Activated T-cell treated with anti-CD3 and anti-CD28 coated beads for 4 hours (primary cell): ENCODE data around the gene APP.
A peak's percentile ranks its signal among the peaks of the same experiment; 100 is the strongest.

Source experiments
- DNase-seq: peaks from one replicate; pipeline ENCODE4 v3.0.0-alpha.2; 2020

Gene APP

DNA sequence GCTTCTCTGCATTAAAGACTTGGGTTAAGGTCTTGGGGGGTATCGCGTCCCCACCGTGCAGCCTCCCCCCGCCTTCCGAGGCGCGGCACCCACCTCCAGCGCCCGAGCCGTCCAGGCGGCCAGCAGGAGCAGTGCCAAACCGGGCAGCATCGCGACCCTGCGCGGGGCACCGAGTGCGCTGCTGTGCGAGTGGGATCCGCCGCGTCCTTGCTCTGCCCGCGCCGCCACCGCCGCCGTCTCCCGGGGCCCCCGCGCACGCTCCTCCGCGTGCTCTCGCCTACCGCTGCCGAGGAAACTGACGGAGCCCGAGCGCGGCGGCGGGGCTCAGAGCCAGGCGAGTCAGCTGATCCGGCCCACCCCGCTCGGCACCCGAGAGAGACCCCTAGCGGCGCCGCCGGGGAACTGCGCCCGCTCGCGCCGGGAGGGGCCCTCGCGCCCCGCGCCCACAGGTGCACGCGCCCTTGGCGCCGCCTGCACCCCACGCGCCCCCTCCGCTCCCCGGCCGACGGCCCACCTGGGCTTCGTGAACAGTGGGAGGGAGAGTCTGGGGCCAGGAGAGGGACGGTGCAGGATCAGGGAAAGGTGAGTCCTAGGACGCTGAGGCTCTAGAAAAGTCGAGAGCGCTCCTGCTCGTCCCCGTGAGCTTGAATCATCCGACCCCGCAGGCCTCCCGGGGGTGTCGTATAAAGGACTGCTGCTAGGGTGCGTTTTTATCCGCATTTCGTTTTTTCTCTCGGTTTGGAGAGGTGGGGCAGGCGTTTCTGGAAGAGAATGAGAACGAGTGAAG, at the start of gene APP:
Gene APP, minus strand, starts transcription at position 300 of the 787 bp plus-strand sequence. Its CDS starts 150 bp downstream, at position 150.
- peak; percentile 87 for DNase-seq

DNA sequence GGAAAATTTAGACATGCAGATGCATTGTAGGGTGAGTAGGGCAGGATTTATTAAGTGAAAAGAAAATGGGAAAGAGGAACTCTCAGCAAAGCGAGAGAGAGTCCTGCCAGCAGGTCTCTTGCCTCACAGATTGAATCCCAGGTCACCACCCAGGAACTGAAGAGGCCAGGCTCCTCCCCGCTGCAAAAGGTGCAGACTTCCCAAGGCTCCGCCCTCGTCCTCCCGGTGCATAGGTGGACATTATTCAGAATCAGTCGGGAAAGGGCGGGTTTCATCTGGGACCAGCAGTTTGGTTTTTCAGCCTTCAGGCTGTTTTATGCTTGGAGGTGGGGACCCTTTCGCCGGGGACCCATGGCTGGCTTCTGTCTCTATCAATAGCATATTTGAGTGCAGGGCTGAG, 41.6 kb upstream of the APP start:
- no peak for DNase-seq

DNA sequence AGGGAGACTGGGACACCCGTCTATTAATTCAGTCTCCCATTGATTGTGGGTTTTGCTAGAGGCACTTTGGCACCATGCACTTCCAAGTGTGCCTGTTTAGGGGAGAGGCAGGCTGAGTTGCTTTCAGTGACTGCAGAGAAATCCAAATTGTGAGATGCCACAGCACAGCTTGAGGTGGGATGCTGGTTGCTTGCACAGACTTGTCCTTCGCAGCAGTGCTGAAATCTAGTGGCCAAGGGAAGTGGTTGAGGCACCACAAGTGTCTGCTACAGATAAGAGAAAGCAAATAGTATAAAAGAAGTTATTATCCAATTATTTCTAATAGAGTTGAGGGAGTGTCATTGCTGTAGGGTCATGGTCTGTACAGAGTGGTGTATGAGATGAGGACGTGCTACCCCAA, 40.0 kb upstream of the APP start:
- no peak for DNase-seq

DNA sequence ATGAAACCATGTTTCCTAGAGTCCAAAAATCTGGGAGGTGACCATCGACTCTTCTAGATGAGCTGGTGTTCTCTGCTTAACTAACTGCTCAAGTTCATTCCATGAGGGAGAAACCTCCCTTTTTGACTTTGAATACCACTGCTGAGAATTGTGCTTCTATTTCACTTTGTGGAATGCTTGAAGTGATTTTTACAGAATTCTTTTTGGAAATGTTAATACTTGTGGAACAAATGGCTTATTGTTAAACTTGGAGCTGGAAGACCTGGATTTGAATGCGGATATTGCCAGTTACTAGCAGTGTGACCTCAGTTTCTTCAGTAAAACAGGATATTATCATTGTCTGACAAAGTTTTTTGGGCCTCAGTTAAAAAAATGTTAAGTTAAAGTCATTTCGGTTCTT, 36.5 kb upstream of the APP start:
- no peak for DNase-seq

DNA sequence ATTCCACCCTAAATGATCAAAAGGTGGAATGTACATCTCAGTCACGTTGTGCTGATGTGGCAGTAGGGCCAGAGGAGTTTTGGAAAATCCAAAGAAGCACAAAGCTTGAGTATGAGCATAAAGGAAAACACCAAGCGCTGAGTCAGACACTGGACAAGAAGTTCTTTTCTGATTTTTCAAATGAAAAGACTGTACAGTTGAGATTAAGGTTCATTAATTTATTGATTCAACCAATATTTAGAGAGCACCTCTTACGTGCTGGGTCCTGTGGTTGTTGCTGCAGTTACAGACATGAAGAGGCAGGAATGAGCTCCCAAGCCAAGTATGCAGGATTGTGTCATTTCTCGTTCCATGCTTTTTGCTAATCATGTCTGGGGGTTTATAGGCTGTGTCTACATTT, 28.9 kb upstream of the APP start:
- no peak for DNase-seq

DNA sequence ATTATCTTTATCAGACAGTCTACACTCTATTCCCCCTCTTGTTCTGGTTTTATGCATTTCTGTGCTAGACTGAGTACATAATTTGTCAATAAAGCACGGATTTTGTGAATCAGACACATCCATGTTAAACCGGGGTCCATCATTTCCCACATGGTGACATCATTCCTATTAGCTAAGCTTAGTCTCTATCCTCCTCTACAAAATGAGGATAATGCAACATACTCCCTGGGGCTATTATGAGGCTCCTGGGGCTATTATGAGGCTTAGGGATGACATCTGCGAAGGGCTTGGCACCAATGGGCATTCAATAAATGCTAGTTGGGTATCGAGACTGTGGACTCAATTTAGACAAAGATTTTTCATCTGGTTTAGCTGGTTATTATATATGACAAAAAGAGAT, 25.1 kb upstream of the APP start:
- DNase-seq, result no peak

DNA sequence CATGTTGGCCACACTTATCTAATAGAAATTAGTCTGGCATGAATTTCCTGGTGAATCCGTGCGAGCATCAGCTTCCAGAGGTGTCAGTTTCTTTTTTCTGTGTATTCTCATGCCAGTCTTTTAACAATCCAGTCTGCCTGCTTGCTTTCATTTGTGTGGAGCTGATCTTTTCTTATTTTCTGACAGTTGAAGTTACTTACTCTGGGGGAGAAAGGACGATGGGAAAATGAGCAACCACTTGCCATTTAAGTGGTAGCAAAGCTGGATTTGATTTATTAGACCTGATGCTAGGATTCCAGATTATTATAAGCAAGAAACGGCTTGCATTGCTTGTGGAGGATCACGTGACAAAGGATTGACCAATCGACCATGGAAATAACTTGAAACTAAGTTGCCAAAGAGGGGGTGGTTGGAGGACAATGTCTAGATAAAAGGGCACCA, 24.3 kb upstream of the APP start:
- DNase-seq, result no peak

DNA sequence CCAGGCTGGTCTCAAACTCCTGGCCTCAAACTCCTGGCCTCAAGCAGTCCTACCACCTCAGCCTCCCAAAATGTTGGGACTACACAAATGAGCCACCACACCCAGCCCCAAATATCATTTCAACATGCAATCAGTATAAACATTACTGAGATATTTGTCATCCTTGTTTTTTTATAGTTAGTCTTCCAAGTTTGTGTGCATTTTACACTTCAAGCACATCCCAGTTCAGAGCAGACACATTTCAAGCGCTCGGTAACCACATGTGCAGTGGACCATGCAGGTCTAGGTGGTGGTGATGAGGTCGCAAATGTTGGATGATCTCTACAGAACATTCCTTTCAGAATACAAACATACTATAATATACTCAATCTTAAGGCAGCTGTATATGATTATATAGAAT, 23.8 kb upstream of the APP start:
- no peak for DNase-seq

DNA sequence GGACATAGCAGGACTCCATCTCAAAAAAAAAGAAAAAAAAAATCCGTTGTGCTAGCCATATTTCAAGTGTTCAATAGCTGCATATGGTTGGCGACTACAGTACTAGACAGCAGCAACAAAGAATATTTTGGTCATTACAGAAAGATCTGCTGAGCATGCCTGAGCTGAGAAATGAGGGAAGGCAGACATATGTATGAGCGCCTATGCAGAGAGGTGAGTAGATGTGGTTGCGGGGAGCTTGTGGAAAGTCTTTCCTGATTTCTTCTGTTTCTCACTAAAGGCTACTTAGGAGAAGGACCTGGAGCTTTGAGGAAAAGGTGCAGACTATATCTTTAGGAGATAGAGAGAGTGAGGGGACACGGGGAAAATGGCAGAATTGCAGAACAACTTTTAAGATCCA, 21.0 kb upstream of the APP start:
- DNase-seq, result no peak

DNA sequence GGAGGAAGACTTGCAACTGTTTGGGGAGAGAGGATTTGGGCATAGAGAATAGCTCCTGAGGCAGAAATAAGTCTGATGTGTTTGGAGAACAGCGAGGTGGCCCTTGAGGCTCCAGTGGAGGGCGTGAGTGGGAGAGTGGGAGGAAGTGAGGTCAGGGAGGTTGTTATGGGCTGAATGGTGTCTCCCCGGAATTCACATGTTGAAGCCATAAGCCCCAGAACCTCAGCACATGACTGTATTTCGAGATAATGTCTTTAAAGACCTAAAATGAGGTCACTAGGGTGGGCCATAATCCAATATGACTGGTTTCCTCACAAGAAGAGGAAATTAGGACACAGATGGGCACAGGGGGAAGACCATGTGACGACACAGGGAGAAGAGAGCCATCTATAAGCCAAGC, 17.9 kb upstream of the APP start:
- no peak for DNase-seq

DNA sequence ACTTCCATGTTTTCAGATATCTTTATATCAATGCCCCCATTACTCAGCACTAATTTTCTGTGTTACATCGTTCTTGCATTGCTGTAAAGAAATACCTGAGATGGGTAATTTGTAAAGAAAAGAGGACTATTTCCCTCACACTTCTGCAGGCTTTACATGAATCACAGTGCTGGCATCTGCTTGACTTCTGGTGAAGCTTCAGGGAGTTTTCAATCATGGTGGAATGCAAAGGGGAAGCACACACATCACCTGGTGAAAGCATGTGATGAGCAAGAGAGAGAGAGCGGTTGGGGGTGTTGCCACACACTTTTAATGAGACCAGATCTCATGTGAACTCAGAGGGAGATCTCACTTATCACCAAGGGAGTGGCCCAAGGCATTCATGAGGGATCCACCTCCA, 14.9 kb upstream of the APP start:
- no peak for DNase-seq

DNA sequence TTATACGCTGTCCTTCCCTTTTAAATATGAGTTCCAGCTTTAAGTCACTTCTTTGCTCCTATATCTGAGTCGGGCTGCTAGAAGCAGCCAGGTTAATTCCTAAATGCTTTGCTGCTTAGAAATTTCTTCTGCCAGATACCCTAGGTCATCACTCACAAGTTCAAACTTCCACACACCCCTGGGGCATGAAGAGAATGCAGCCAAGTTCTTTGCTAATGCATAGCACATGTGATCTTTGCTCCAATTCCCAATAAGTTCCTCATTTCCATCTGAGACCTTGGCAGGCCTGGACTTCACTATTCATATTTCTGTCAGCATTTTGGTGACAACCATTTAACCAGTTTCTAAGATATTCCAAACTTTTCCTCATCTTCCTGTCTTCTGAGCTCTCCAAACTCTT, 14.5 kb upstream of the APP start:
- no peak for DNase-seq

DNA sequence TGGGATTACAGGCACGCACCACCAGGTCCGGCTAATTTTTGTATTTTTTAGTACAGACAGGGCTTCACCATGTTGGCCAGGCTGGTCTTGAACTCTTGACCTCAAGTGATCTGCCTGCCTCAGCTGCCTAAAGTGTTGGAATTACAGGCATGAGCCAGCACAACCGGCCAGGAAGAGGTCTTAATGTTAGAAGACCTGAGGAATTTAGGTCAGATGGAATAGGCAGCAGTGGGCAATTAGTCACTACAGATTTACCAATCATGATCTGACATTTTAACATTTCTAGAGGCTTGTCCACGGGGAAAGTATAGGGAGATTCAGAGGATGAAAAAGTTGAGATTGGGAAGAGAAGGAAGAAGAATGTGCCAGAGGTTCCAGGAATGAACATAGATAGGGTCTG, 8.9 kb upstream of the APP start:
- DNase-seq, result no peak

DNA sequence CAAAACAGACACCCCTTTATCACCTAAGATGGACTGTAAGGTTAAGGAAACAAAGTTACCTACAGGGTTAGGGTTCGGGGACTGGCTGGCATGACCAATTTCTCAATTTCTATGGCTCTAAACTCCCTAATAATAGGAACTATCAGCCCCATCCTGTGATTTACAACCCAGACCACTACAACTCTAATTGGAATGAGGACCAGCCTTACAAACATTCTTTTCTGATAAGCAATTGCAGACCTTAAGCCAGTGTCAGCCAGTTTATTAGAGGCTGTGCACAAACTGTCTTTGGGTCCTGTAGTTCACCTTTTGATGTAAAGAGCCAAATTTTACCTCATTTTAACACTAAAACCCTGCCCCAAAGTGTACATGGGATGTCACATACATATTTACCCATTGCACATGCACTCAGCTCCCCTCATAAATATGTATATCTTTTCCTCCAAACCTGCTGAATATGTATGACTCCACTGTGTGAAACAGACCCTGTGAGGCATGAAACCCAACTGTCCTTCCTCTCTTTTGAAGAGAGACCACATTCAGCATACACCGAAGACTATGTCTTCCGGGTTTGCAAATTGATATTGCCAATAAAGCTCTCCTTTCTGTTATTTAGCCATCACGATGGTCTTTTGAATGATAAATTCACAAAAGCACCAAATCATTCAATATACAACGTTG, 7.3 kb upstream of the APP start:
- DNase-seq, result no peak

DNA sequence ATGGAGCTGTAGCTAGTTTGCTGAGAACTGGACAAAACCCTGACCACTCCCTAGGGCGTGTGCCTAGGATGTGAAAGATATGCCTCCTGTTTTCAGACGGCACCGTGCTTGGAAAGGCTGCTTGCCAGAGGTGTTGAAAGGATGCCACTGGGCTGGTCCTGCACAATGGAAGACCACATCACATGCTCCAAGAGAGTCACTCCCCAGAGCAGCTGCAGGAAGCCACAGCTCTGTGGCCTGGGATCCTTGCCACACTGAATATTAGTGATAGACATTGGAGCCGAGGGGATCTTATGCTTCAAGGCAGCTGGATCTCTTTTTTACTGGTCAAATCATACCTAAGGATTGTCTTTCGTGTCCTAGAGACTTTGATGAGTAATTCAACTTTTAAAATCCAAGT, 6.6 kb upstream of the APP start:
- DNase-seq, result no peak

DNA sequence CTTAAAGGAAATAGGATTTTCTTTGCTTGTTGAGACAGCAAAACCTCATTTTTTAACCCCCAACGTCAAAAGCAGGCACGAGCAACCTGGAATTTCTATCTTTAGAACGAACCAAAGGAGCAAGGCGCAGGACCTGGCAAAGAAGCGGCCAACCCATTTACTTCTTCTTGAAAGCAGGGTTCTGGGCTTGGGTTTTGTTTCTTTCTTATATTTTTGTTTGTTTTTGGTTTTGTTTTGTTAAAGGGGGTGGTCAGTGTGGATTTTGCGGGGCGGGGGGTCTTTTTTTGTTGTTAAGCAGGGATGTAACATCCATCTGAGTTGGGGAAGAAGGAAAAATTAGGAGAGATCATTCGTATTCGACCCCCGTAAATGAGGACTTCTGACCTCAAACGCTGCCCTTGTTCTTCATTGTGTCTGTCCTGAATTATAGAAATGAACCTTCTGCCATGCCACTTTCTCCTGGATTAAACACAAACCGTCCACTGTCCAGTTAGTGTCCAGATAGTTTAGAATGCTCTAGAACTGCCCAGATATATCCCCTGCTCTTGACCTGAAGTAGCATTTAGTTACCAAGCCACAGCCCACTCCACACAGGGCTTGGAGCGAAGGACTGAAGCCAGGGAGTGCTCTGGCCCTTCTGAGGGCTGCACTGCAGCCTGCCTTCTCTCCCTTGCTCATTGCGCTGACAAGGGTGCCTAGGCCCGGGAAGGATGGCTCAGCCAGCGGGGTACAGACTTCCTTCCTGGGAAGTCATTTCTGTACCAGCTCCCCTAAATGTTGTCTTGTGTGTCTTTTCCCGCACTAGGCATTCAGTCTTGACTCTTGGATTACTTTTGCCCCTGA, 909 bp upstream of the APP start:
- DNase-seq, result no peak

DNA sequence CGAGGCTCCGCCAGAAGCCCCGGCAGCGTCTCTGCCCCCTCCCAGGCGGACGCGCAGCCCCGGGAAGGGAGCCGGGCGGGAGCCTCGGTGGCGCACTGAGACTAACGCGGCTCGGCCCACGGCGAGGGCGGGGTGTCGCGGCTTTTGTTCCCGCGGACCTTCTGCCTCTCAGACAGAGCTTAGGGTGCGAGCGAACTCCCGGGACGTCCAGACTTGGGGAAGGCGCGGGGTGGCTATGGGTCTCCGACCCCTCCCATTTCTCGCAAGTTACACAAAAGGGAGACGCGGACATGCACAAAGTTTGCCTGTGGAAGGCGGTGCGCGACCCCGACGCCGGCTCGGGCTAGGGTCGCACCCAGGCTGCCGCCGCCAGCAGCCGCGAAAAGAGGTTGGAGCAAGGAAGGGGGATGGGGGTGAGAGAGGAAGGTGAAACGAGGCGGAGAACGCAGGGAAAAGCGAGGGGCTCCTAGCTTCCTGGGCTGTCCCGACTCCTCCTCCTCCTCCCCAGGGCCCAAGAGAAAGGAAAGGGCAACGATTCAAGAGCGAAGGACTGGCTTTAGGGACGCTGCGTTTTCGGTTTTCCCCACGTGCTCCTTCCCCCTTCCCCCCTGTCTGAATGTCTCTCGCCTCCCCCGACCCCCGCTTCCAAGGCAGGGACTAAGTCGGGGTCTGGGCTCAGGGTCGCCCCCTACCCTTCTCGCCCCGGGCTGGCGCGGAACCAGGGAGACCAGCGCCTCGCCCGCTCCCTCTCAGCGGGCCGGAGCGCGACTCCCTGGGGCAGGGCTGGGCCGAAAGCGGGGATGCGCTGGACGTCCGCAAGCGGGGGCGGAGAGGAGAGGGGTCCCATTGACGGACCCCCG, 729 bp downstream of the APP start:
- DNase-seq, result peak; percentile 30

DNA sequence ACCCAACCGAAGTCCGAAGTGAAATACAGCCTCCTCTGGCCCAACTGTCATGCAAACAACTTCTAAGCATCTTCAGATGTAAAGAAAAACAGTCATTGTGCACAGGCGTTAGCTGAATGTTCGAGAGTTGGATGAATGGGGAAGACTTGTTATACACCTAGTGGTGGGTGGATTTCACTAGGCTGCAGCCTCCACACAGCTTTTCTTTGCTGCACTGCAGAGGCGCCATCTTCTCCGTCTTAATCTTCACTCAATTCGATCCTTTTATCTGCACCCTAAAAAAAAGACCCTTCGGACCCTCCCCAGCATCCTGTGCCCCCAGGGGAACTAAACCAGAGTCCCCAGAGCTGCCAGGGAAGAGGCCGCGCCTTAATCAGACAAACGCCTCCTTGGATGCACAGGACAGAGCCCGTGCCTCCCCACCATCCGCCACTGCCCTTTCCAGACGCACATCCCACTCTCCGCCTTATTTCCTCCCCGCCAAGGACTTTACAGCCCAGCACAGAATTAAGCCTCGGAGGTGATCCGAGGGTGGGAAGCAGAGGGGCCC, 1.4 kb downstream of the APP start:
- peak; percentile 19 for DNase-seq

DNA sequence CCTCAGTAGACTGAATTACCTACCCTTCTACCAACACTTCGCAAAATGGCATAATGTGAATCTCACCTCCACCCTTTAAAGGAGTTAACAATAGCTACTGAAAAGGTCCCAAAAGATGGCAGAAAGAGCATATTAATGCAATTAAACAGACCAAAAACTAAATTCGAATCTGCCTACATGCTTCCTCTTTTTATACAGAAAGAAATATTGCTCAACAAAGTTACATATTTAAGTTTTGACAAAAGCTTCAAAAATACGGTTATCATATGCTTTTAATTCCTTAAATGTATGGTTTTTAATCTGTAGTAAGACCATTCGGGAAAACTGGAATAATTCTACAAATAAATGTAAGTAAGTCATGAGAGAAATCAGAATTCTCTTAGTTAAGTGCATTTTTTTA, 2.2 kb downstream of the APP start:
- no peak for DNase-seq

DNA sequence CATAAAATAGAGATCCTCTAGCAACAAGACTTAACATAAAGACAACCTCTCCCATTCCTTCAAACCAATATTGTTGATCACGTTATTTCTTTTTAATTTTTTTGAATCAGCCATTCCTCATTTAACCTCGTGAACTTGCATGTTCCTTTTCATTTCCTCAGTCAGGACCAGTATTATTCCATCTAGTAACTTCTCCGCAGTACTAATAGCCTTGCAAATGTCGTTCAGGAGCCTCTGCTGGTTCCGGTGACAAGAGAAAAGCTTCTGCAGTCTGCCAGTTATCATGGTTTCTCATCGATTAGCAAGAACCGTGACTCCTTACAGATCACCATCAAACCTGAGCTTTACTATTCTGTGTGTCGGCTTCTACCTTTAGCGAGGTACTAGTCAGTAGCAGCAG, 3.0 kb downstream of the APP start:
- no peak for DNase-seq

DNA sequence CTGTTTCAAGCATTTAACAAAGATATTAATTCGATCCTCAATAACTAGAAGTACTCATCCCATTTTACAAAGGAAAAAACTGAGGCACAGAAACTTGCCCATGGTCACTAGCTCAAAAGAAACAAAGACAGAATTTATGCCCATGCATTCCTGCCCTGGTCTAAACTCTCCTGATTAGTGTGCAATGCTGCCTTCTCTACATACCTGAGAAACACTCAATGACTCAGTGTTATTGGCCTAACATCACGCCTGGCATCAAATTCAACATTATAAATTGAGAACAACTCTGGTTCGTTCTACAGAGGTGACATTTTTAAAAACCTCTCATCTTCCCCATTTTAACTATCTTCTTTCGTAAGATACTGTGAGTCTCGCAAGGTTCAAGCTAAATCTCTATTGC, 5.2 kb downstream of the APP start:
- DNase-seq, result no peak

DNA sequence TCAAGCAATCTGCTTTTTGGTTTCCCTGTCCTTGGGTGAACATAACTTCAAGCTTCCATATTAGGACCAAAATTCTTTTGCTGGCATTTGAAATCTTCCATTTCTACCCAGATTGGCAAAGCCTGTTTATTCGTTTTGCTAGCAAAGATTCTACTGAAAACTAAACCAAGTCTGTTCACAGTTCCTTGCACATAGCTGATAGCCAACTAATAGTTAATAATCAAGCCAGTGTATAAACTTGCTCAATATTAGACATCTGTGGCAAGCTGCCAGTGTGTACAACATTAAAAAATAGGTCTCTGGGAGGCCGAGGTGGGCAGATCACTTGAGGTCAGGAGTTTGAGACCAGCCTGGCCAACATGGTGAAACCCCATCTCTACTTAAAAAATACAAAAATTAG, 6.3 kb downstream of the APP start:
- DNase-seq, result no peak

DNA sequence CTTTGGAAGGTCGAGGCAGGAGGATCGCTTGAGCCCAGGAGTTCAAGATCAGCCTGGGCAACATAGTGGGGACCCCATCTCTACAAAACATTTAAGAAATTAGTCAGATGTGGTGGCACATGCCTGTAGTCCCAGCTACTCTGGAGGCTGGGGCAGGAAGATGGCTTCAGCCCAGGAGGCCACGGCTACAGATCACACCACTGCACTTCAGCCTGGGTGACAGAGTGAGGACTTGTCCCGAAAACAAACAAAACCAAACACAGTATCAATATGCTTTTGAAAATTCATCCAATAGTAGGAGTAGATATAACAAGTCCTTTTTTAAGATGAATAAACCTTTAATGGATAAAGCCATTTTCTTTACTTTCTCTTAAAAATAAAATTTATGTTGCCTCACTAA, 8.5 kb downstream of the APP start:
- DNase-seq, result no peak
